ENCODE data around the gene SRSF2. TPM values are rescaled to one million over a fixed set of nuclear protein-coding genes. Genes with fewer than 3 reads are reported as not detected.

SRSF2 gene
- total and polyA plus RNA-seq, 9 of the 15 experiments (the other 6 are each of a cell fraction or from before 2014, with no cell fraction given): 161 to 583 (median 393) TPM

GRCh38 chr17:76726776-76727718, 10.1 kb downstream of the SRSF2 start, which contains the start of gene METTL23 (continued):
- TF ChIP-seq RREB1 (CRISPR knock-in tag; IDR thresholded peaks at IDR 0.05) (no peak), SUPT5H (IDR thresholded peaks at IDR 0.05) (peak; percentile 73), CTCFL (IDR thresholded peaks at IDR 0.05; ENCODE audit: borderline replicate concordance, insufficient read depth, low read depth, low read length, poor library complexity, severe bottlenecking) (peak; percentile 97), KHSRP (IDR thresholded peaks at IDR 0.05) (no peak), ZEB2 (IDR thresholded peaks at IDR 0.05) (0 out of 2 replicates have a peak, but pooled peaks have one; percentile 31), NKRF (IDR thresholded peaks at IDR 0.05; ENCODE audit: borderline replicate concordance) (peak; percentile 89; the same call in 1 of the 2 replicates), ARHGAP35 (IDR thresholded peaks at IDR 0.05; ENCODE audit: partially characterized antibody) (no peak), GTF2F1 (IDR thresholded peaks at IDR 0.05; ENCODE audit: low read depth, low read length) (peak; percentile 42; the same call in 1 of the 2 replicates), TGIF2 (CRISPR knock-in tag; IDR thresholded peaks at IDR 0.05) (peak; percentile 90; the same call in 1 of the 2 replicates), CCNT2 (IDR thresholded peaks at IDR 0.05; ENCODE audit: borderline replicate concordance, extremely low read depth, insufficient read length, low read depth, low read length) (peak; percentile 69), SPI1 (IDR thresholded peaks at IDR 0.05; ENCODE audit: borderline replicate concordance, low read depth, low read length) (no peak), SMARCC2 (IDR thresholded peaks at IDR 0.05; ENCODE audit: low read depth) (0 out of 2 replicates have a peak, but pooled peaks have one; percentile 23), ZNF146 (CRISPR knock-in tag; IDR thresholded peaks at IDR 0.05; ENCODE audit: unreplicated experiment) (no peak), CHD2 (IDR thresholded peaks at IDR 0.05; ENCODE audit: low read depth, low read length) (no peak; the same call in 1 of the 2 replicates)

Data from K562 (cell line).